ENCODE data around the gene CTNNA2.

The CTNNA2 gene

GRCh38 chr2:80475970-80476369 is 963.1 kb downstream of the CTNNA2 start:
- DNase-seq (ENCODE audit: low read depth in 2 of 2): no peak

DNA sequence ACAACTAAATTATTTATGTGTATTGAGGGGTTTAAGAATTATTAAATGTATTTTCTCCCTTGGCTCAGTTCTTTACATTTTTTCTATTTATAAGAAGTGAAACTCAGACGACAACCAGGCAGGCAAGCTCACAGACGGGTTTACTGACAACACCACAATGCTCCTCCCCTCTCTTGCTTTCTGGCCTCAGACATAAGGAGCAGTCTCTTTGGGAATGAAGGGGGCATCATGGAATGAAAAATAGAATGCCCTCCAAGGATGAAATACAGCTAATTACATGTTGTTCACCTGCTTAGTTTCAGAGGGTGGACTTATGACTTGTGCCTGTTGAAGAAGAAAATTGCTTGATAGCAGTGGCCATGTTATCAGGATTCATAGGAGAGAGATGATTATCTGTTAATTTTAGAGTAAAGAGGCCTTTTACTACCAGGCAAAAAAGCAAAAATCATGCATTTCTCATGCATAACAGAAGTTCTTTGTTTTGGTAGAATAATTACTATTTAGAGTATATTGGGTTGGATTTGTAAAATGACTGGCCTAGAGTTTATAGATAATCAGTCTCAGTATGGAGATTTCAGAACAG is 963.8 kb downstream of the CTNNA2 start:
- no peak for DNase-seq (ENCODE audit: low read depth in 2 of 2)

- DNase-seq (ENCODE audit: low read depth in 2 of 2): no peak
These were observed 969.4 kb downstream of the CTNNA2 start for GRCh38 chr2:80482276-80482675.

DNA sequence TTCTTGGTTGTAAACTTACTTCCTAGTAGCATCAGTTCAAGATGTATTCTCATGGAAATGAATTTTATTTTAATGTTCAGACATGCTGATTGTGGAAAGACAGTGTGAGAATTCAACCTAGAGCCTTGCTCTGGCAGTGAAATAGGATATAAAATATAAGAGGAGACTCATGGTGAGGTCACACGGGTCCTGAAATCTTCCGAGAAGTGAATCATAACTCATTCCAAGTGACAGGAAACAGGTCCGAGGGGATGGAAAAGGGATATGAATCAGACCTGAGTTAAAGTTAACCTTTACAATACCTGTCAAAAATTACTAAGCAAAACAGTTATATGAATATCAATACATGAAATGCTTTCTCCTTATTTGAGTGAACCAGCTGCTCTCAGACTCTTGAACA is 976.9 kb downstream of the CTNNA2 start:
- no peak for DNase-seq (ENCODE audit: low read depth in 2 of 2)

DNA sequence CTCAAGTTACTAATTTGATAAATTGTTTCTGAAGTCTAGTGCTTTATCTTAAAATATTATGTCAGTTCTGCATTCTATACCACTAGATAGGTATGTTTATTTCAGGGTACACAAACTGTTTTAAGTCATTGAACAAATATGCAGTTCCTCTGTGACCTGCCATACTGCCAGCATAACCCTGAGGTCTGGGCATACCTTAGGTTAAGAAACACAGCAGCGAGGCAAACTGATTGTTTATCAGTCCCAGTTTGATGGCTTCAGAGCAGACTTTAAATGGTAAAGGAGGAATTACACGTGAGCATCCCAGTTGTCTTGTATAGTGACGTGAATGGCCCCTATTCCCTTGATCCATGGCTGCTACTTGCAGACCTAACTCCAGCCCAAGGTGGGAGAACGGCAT is 978.1 kb downstream of the CTNNA2 start:
- DNase-seq (ENCODE audit: low read depth in 2 of 2): no peak

GRCh38 chr2:80496346-80496745 is 983.5 kb downstream of the CTNNA2 start:
- no peak for DNase-seq (ENCODE audit: low read depth in 2 of 2)

- no peak for DNase-seq (ENCODE audit: low read depth in 2 of 2)
These were observed 983.9 kb downstream of the CTNNA2 start for GRCh38 chr2:80496775-80497174.

- no peak for DNase-seq (ENCODE audit: low read depth in 2 of 2)
These were observed 986.2 kb downstream of the CTNNA2 start for GRCh38 chr2:80499095-80499494.

GRCh38 chr2:80501874-80502624 is 989.2 kb downstream of the CTNNA2 start:
- no peak for DNase-seq (ENCODE audit: low read depth in 2 of 2)

DNA sequence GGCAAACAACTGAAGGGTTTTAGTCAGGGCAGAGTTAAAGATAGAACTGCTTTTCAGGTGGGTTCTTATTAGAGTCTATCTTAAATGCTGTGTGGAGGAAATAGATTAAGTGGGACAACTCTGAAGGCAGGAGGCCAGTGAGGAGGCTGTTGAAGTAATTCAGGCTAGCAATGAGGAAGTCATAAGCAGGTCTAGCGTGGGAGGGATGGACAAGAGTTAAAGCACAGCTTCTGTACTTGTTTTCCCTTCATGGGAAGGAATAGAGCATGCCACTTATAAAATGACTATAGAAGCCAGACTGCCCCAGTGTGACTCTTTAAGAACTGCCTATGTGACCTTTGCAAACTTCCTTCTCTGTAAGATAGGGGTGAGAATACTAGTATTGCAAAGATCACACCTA is 993.7 kb downstream of the CTNNA2 start:
- no peak for DNase-seq (ENCODE audit: low read depth in 2 of 2)

GRCh38 chr2:80510716-80511115 is 997.9 kb downstream of the CTNNA2 start:
- no peak for DNase-seq (ENCODE audit: low read depth in 2 of 2)

DNA sequence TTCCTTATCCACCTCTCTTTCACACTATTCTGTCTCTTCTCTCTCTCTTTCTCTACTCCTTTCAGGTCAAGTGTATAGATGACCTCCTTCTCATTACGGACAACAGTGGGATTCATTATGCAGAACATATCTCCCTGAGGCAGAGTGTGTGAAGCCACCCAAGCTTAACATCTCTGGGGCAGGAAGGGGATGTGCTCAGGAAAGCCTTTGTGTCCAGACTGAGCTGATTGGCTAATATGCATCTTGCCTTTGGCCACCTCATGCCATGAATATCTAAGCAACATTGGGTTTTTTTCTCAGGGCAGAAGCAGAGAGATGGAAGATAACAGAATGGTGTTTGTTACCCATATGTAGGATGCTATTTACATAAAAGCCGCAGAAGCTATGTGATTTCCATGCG is 1003.1 kb downstream of the CTNNA2 start:
- DNase-seq (ENCODE audit: low read depth in 2 of 2): no peak

- DNase-seq (ENCODE audit: low read depth in 2 of 2): no peak
These were observed 1004.5 kb downstream of the CTNNA2 start for GRCh38 chr2:80517316-80517715.

GRCh38 chr2:80519121-80519643 is 1006.3 kb downstream of the CTNNA2 start:
- DNase-seq (ENCODE audit: low read depth in 2 of 2): no peak

GRCh38 chr2:80519699-80520291 is 1006.9 kb downstream of the CTNNA2 start:
- DNase-seq (ENCODE audit: low read depth in 2 of 2): no peak

GRCh38 chr2:80525152-80525551 is 1012.3 kb downstream of the CTNNA2 start:
- no peak for DNase-seq (ENCODE audit: low read depth in 2 of 2)

- DNase-seq (ENCODE audit: low read depth in 2 of 2): no peak
These were observed 1014.3 kb downstream of the CTNNA2 start for GRCh38 chr2:80527119-80527518.

- no peak for DNase-seq (ENCODE audit: low read depth in 2 of 2)
These were observed 1016.8 kb downstream of the CTNNA2 start for GRCh38 chr2:80529466-80530165.

DNA sequence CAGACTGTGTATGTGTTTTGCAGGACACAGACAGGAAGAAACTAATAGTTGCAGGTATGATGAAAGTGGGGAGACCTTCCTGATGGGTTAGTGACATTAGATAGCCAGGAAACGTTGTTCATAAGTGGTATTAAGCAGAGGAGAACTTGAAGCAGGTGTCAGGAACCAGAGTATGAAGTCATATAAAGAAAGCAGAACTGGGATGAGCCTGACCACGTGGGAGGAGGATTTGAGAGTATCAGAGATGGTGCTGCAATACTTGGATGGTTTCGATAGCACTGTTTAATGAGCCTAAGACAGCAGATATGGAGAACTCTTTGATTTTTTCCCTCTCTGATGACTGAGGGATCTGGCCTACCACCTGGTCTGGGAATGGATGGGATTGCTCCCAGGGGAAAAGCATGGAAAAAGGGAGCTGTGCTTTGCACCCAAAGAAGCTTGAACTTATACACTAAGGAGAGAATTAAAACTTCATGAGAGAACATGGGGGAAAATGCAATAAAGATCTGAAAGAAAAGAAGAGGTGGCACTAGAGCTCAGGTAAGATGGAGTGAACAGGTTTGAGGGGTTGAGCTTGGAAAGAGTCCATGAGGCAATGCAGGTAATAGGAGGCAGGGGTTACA is 1017.7 kb downstream of the CTNNA2 start:
- DNase-seq (ENCODE audit: low read depth in 2 of 2): no peak

DNA sequence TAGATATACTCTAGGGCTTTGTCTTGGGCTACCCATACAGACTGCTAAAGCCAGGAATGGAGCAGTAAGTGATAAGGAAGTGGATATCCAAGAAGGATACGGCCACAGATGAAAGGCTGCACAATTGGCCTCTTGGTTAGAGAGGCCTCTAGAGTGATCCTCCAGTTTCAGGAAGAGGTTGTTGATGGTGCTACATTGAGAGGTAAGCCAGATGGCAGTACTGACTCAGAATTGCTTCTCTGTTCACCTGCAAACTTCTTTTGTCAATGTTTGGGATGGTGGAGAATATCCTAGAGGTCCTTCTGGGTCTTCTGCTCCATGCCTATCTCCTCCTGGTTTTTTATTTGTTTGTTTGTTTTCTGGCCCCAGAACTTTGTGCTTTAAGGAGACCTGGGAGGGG is 1018.5 kb downstream of the CTNNA2 start:
- DNase-seq (ENCODE audit: low read depth in 2 of 2): no peak

GRCh38 chr2:80545420-80546210 is 1032.8 kb downstream of the CTNNA2 start:
- no peak for DNase-seq (ENCODE audit: low read depth in 2 of 2)

All from stimulated activated CD4-positive, alpha-beta T cell treated with anti-CD3 and anti-CD28 coated beads, Interleukin-1b, Interleukin-23, amount 100 ng/mL, for 4 hours (primary cell).